ENCODE data around the gene HSPB2. TPM values are rescaled to one million over a fixed set of nuclear protein-coding genes. Genes with fewer than 3 reads are reported as not detected.

The HSPB2 gene
- total and polyA plus RNA-seq, 2 of the 8 experiments (the other 6 are each of a cell fraction or from before 2014, with no cell fraction given) = 0.32 to 0.86 TPM

GRCh38 chr11:111916768-111917167 lies 4.2 kb downstream of the HSPB2 start (continued):
- no peak for TF ChIP-seq SP4 (IDR thresholded peaks at IDR 0.05; ENCODE audit: low read length)
- TF ChIP-seq TBP (IDR thresholded peaks at IDR 0.05; ENCODE audit: low read depth, low read length) = no peak
- no peak for TF ChIP-seq TEAD4 (IDR thresholded peaks at IDR 0.05; ENCODE audit: low read depth, low read length)
- TF ChIP-seq ASH2L (IDR thresholded peaks at IDR 0.05; ENCODE audit: low read length) = no peak
- no peak for TF ChIP-seq NRF1 (IDR thresholded peaks at IDR 0.05; ENCODE audit: low read depth, low read length)
- TF ChIP-seq CEBPB (IDR thresholded peaks at IDR 0.05; ENCODE audit: low read depth, low read length) = no peak
